Endothelial cell of umbilical vein (primary cell): ENCODE measurements around the gene SLC30A2. TPM values are rescaled to one million over a fixed set of nuclear protein-coding genes. Genes with fewer than 3 reads are reported as not detected.

ENCODE experiments used
- BruUV-seq: library from RNA; stranded (reverse); fragments of 400-500 nt; replicated peaks from 2 replicates; lab custom pipeline; 2021; lab: Mats Ljungman, UMichigan
- CTCF ChIA-PET: fragments of 300-600, 350-600 bp; sonication (Branson Sonifier 250); formaldehyde crosslinking; loops from one replicate; lab custom pipeline; 2021; ENCODE audit warnings: antibody characterized with exemption, inconsistent platforms; lab: Charles Lee
- POLR2A ChIA-PET: fragments of 300-600, 350-600 bp; sonication (Branson Sonifier 250); formaldehyde crosslinking; loops from one replicate; lab custom pipeline; 2021; ENCODE audit warnings: antibody characterized with exemption, inconsistent platforms; lab: Charles Lee
- DNase-seq: peaks from one replicate; pipeline ENCODE4 v3.0.0-alpha.2; 2011; ENCODE audit warnings: low read depth, low spot score
- FAIRE-seq: peaks from 2 replicates; lab custom pipeline; 2011; peaks lifted over from hg19 to GRCh38; lab: Jason Lieb, UNC
- H2AFZ ChIP-seq: 2 replicates; pipeline ENCODE4 v1.6.0; 2012; ENCODE audit warnings: low read depth, low read length, control low read depth, inconsistent platforms
- H3K27ac ChIP-seq: 2 replicates; pipeline ENCODE4 v1.5.1; 2011; ENCODE audit warnings: low read depth, mild to moderate bottlenecking, control low read depth, low read length, moderate library complexity; ENCODE audit not compliant: insufficient read depth
- H3K27me3 ChIP-seq, 2 experiments: 2 replicates each; pipeline versions ENCODE4 v1.6.0 to v1.6.1; 2011; ENCODE audit warnings: low read length in 2 of 2, mixed read lengths in 1 of 2; ENCODE audit not compliant: control insufficient read depth in 2 of 2, insufficient read depth in 2 of 2
- H3K36me3 ChIP-seq, 2 experiments: 2 replicates in 1 of 2; 3 replicates in 1 of 2; pipeline ENCODE4 v1.5.1; 2011; ENCODE audit warnings: low read length in 2 of 2, mild to moderate bottlenecking in 1 of 2, moderate library complexity in 1 of 2; ENCODE audit not compliant: control insufficient read depth in 2 of 2, insufficient read depth in 2 of 2; ENCODE audit errors: extremely low read depth in 1 of 2
- H3K4me1 ChIP-seq: 3 replicates; pipeline ENCODE4 v1.5.1; 2011; ENCODE audit warnings: mild to moderate bottlenecking, low read length; ENCODE audit not compliant: control insufficient read depth, insufficient read depth; ENCODE audit errors: extremely low read depth
- H3K4me2 ChIP-seq: 2 replicates; pipeline ENCODE4 v1.6.1; 2011; ENCODE audit warnings: low read length, control low read depth, mixed read lengths; ENCODE audit not compliant: insufficient read depth
- H3K4me3 ChIP-seq, 3 experiments: fragments of 200-600 bp in 1 of 3; sonication (generic), shearing (Covaris generic) in 1 of 3; replicated peaks in 1 of 3; 2 replicates each; pipeline ENCODE4 v1.5.1; 2011 to 2016; ENCODE audit warnings: control low read depth in 3 of 3, low read length in 3 of 3, mild to moderate bottlenecking in 2 of 3, inconsistent platforms in 1 of 3, low read depth in 1 of 3, moderate library complexity in 1 of 3; ENCODE audit not compliant: insufficient read depth in 1 of 3
- H3K79me2 ChIP-seq: 2 replicates; pipeline ENCODE4 v1.6.0; 2012; ENCODE audit warnings: low read length, inconsistent platforms; ENCODE audit not compliant: control insufficient read depth, insufficient read depth
- H3K9ac ChIP-seq: replicated peaks from 2 replicates; pipeline ENCODE3; 2011; ENCODE audit warnings: low read length, control low read depth; ENCODE audit not compliant: insufficient read depth; ENCODE audit errors: extremely low read depth
- H3K9me1 ChIP-seq: replicated peaks from 3 replicates; pipeline ENCODE4 v1.6.0; 2011; ENCODE audit warnings: mild to moderate bottlenecking, low read length; ENCODE audit not compliant: control insufficient read depth, insufficient read depth; ENCODE audit errors: extremely low read depth
- H3K9me3 ChIP-seq: replicated peaks from 2 replicates; pipeline ENCODE4 v1.5.1; 2012; ENCODE audit warnings: low read length, inconsistent platforms; ENCODE audit not compliant: control insufficient read depth, insufficient read depth
- H4K20me1 ChIP-seq: replicated peaks from 2 replicates; pipeline ENCODE3; 2011; ENCODE audit warnings: mild to moderate bottlenecking, low read length; ENCODE audit not compliant: control insufficient read depth, insufficient read depth; ENCODE audit errors: extremely low read depth
- CTCF ChIP-seq, 2 donors: IDR thresholded peaks; 1 replicate in 1 of 2; 2 replicates in 1 of 2; pipeline ENCODE4 v1.5.1; 2011; ENCODE audit warnings: low read length in 2 of 2, mild to moderate bottlenecking in 2 of 2, moderate library complexity in 2 of 2, control low read depth in 1 of 2, inconsistent platforms in 1 of 2, low read depth in 1 of 2; ENCODE audit not compliant: insufficient read depth in 1 of 2; ENCODE audit errors: extremely low read depth in 1 of 2
- EZH2 ChIP-seq: IDR thresholded peaks from 2 replicates; pipeline ENCODE4 v1.6.1; 2012; ENCODE audit warnings: borderline replicate concordance, low read depth, mild to moderate bottlenecking, moderate library complexity, low read length, inconsistent platforms; ENCODE audit not compliant: severe bottlenecking
- FOS ChIP-seq: IDR thresholded peaks from 2 replicates; pipeline ENCODE4 v1.6.1; 2011; ENCODE audit warnings: mild to moderate bottlenecking, low read length, moderate library complexity, borderline replicate concordance; ENCODE audit not compliant: insufficient read depth
- GATA2 ChIP-seq: IDR thresholded peaks from 2 replicates; pipeline ENCODE4 v1.7.0; 2011; ENCODE audit warnings: low read depth, mild to moderate bottlenecking, moderate library complexity, mixed read lengths, low read length; ENCODE audit not compliant: insufficient read length, insufficient read depth
- JUN ChIP-seq: IDR thresholded peaks from 2 replicates; pipeline ENCODE4 v1.6.1; 2011; ENCODE audit warnings: borderline replicate concordance, low read depth; ENCODE audit not compliant: insufficient read length, insufficient read depth
- MAX ChIP-seq: IDR thresholded peaks from 2 replicates; pipeline ENCODE4 v1.6.1; 2011; ENCODE audit not compliant: insufficient read depth, insufficient read length
- MYC ChIP-seq: IDR thresholded peaks from one replicate; pipeline ENCODE4 v1.6.1; 2011; ENCODE audit warnings: mild to moderate bottlenecking, low read depth, low read length
- POLR2A ChIP-seq: IDR thresholded peaks from 2 replicates; pipeline ENCODE4 v1.6.1; 2012; ENCODE audit warnings: low read depth, mild to moderate bottlenecking, control low read depth, low read length
- POLR2AphosphoS5 ChIP-seq: IDR thresholded peaks from 2 replicates; pipeline ENCODE4 v1.6.1; 2012; ENCODE audit warnings: low read depth, mild to moderate bottlenecking, control low read depth, low read length, moderate library complexity; ENCODE audit not compliant: insufficient read depth
- dilution Hi-C: fragments of 300-500 bp; cut with MboI; formaldehyde crosslinking; loops from one replicate; pipeline ENCODE4 v1.15.0; 2019; ENCODE audit warnings: low sequenced_read_pairs; ENCODE audit not compliant: extremely low pct_ligation_motif_present
- intact Hi-C: fragments of 100-400 bp; cut with micrococcal nuclease; formaldehyde crosslinking; loops from one replicate; pipeline ENCODE4 v1.10.0; 2022
- polyA plus RNA-seq, 4 experiments: library from polyadenylated mRNA; depleted of rRNA in 3 of 4; stranded (reverse) in 3 of 4; unstranded in 1 of 4; fragments of >200 nt; gene quantifications; 2 replicates each; pipeline versions ENCODE4 v1.2.1 to v1.2.3, GENCODE V29; 2011 to 2012; ENCODE audit warnings: missing spikeins in 1 of 4
- total RNA-seq: library from RNA; stranded (reverse); gene quantifications from 2 replicates; pipeline ENCODE4 v1.2.3, GENCODE V29; 2021

The SLC30A2 gene
- total and polyA plus RNA-seq, 2 donors (not counting 3 experiments of a cell fraction or from before 2014, with no cell fraction given) = not detected

- H3K79me2 ChIP-seq = no peaks in the 10 kb centered on the region
- H4K20me1 ChIP-seq = no peaks in the 10 kb centered on the region
- H2AFZ ChIP-seq = no peak overlapping the region
- H3K27ac ChIP-seq = no peak overlapping the region
- no peak overlapping the region for H3K4me2 ChIP-seq
- H3K9me1 ChIP-seq = no peaks in the 10 kb centered on the region
- DNase-seq (no peak), FAIRE-seq (no peak)
- TF ChIP-seq POLR2AphosphoS5 (no peak), CTCF (IDR thresholded peaks at IDR 0.05; ENCODE audit: extremely low read depth in 1 of 2, insufficient read depth in 1 of 2, low read depth in 1 of 2, low read length in 2 of 2) (no peak), MYC (no peak), MAX (no peak), GATA2 (no peak), EZH2 (no peak), POLR2A (no peak), JUN (no peak), FOS (no peak)
- ChIA-PET POLR2A (no interaction called here), CTCF (interaction anchor here (0.5 to 1.7 kb wide), 5 partner anchors 11 to 320 kb away, joined by 3 to 11 read pairs (median 3); partner anchors contain the start of gene ZNF593)
- no peak overlapping the region for H3K4me3 ChIP-seq
- H3K4me1 ChIP-seq = no peaks in the 10 kb centered on the region
- no TSS peak for BruUV-seq
- H3K27me3 ChIP-seq = peaks cover 7 to 10% of the 10 kb centered on the region in 2 experiments
- dilution Hi-C loops (no loop called here), intact Hi-C loops (no loop called here)
- no peak overlapping the region for H3K9ac ChIP-seq
- no peaks in the 10 kb centered on the region for H3K9me3 ChIP-seq
- H3K36me3 ChIP-seq = no peaks in the 10 kb centered on the region
Observed at GRCh38 chr1:26064553-26064952, 18.6 kb upstream of the SLC30A2 start.
